Hematopoietic multipotent progenitor cell (in vitro differentiated cells): ENCODE data around the gene SLBP. TPM values are rescaled to one million over a fixed set of nuclear protein-coding genes. Genes with fewer than 3 reads are reported as not detected.

Source experiments
- DNase-seq, 3 donors: peaks; one replicate each; pipeline ENCODE4 v3.0.0-alpha.2; 2011 to 2015; ENCODE audit warnings: low read depth in 2 of 3, low spot score in 2 of 3
- total RNA-seq: library from RNA; depleted of rRNA; stranded (reverse); fragments of >200 nt; gene quantifications from one replicate; pipeline ENCODE4 v1.2.3, GENCODE V29; 2012

Gene SLBP
- total RNA-seq = 39.0 TPM

DNA sequence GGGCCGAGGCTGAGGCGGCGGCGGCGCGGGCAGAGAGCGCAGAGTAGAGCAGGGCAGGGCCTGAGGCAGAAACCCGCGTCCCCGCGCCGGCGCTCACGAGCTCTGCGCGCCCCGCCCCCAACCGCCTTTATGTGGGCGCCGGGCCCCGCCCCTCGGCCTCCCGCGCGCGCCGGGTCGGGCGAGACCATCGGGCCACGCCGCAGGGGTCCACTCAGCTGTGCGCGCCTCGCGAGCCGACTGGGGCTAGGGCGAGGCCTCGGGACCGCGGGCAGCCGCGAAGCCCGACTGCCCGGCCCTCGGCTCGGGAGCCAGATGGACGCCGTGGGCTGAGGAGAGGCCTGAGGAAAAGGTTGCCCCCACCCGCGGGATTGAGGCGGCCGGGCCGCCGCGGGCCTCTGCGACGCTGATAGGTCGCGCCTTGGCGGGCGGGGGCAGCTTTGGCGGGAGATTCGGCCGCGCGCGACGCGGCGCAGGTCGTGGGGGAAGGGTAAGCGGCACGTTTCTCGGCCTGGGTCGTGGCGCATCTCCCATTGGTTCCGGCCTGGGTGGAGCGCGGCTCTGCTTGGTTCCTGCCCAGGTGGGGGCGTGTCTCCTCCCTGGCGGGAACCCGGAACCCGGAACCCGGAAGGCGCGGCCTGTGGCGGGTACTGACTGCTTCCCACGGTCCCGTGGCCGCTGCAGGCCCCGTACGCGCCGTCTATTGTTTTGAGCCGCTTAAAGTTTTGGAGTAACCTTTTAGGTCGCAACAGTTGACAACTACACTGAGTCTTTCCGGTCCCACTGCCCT is at the start of gene SLBP:
TSS of gene SLBP (minus strand) at position 104 of the 787 bp plus-strand sequence. CDS start 131 bp downstream, outside the sequence.
- DNase-seq = peak; percentile 96 to 98 (median 97)

DNA sequence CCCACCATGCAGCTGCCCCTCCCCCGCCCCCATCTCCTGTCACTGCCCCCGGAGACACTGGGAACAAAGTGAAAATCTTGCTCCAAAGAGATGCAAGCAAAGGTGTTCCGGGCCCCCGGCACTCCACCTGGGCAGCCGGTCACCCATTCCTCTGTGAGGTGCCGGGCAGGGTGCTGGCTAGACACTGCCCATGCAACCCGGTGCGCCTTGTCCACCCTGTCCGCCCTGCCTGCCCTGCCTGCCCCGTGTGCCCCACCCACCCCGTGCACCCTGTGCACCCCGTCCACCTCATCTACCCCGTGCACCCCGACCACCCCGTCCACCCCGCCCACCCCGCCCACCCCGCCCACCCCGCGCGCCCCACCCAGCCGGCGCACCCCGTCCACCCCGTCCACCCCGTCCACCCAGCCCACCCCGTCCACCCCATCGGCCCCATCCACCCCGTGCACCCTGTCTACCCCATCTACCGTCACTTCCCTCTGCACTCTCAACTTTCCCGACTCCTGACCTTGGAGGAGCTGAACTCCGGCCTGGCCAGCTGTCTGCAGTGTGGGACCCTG is 49.1 kb upstream of the SLBP start:
- DNase-seq = no peak

DNA sequence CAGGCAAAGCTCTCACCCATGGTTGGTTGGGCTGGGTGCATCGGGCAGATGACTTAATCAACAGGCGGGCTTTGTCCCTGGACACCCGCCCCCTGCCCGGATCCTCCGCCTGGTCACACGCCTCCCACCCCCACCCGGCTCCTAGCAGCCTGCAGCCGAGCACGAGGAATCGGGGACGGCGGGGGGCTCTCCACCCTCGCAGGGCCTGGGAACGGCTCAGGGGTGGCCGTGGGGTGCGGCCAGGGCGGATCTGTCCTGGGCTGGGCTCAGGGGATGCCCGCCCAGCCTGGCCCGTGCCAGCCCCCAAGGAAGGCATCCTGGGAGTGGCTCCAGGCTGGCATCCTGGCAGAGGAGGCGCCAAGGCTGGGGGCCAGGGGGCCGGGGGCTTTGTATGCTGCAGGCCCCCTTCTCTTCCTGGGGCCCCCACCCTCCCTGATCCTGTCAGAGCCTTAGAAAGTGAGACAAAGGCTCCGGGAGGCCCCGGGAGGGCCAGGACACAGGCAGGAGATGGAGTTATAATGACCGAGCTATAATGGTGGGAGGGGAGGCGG is 48.5 kb upstream of the SLBP start:
- no peak for DNase-seq

DNA sequence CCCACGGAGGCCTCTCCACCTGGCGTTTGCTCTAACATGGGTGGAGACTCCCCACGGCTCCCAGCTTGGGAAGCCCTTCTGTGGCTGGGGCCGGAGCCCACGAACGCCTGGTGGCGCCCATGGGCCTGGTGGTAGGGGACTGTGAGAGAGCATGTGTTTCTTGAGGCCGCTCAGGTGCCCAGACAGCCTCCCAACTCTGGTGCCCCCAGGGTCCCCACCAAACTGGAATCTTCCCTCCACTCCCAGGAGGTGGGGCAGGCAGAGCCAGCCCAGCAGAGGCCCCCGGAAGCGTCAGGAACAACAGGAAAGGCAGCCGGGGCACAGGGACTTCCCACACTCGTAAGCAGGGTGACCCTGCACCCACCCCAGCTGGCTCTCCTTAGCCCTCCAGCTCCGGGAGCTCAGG is 47.7 kb upstream of the SLBP start:
- no peak for DNase-seq

DNA sequence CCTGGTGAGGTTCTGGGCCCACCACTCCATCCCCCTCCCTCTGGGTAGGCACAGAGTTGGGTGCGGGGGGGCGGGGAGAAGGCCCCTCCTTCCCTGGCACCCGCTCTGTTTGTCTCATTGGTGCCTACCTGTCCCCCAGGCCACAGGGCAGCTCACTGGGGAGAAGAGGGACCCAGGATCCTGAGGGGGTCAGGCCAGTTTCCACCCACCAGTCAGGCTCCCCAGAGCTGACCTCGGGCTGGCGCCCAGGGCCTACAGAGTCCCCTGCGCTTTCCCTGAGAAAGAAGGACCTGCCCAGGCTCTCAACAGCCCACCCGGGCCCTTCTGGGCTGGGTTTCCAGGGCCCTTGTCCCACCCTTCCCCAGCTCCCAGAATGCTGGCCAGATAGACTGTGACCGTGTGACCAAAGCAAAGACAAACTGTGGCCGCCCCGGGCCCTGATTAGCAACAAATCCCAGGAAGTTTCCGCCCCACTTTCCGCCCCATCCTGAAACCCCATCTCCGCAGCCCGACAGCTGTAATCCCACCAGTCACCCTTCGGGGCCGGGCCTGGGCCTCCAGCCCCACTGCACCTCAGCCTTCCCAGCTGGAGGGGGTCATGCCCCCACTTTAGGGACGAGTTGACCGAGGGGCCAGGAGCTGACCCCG is 47.2 kb upstream of the SLBP start:
- DNase-seq = no peak

DNA sequence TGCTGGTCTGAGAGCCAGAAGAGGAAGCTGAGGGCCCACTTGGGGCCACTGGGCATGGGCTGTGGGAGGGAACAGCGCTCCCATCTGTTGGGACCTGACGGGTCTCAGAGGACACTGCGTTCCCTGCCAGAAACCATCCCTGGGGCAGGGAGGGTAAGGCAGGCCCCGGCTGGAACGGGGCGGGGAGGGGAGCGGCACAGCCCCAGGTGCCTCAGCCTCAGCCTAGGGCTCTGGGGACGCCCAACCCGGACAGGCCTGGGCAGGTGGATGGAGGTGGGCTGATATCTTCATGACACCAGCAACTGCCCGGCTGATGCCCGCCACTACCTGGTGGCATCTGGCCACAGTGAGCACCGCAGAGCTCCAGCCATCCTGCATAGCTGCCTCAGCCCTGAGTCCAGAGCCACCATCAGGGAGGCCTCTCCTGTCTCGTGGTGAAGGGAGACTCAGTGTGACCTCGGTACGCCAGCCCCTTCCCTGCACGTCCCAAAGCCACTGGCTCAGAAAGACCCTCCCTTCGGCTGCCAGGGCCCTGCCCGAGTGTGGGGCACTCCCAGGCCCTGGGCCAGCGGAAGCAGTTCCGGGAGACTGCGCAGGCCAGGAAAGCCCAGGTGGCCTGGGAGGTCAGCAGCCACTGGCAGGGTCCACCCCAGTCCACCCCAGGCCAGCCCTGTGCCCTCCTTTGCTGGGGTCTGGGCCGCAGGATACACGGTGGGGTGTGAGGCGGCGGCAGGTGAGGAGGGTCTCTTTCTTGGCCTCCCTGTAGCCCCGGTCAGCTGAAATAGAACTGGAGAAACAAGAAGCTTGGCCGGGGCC is 46.4 kb upstream of the SLBP start:
- DNase-seq = no peak

DNA sequence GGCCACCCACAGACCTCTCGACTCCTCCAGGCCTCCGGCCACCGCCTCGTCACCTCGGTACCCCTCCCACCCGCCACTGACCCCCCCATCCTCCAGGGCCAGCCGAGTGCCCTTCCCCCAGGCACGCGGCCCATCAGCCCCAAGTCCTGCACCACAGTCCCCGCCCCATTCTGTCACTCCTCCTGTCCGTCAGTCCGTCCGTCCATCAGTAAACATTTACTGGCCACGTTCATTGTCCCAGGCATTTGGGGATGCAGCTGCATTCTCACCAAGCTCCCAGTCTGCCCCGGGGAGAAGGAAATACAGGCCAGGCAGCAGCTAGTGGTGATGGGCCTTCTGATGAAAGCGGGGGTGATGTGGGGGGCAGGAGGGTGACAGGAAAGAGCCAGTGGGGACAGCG is 45.7 kb upstream of the SLBP start:
- no peak for DNase-seq

DNA sequence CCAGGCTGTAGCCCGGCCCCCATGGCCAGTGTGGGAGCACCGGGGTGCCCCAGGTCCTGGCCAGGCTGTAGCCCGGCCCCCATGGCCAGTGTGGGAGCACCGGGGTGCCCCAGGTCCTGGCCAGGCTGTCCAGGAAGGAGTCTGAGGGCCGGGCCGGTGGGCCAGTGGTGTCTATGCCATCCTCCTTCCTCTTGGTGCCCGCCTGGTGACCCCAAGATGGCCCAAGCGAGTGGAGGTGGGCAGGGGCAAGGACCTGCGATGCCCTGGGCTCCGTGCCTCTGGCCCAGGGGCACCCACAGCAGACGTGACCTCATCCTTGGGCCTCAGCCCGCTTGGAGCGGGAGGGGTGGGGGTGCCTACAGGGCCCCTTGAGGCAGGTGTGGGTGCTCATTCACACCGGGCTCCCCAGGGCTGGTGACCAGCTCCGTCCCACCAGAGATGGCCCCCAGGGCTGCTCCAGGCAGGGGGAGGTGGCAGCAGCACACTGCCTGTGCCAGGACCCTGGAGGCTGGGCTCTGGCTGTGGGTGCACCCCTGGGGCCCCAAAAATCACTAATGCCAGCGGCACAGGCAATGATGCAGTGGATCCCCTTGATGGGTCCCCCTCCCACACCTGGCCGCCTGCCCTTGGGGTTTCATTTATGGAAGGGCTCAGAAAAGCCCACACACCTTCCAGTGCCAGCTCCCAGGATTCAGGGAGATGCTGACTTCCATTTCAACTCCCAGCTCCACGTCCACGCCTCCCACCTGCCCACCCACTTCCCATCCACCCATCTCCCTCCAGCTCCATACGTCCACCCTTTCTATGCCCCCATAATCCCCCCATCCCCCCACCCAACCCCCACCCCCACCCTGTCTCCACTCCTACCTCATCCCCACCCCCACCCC is 45.0 kb upstream of the SLBP start:
- DNase-seq = no peak

DNA sequence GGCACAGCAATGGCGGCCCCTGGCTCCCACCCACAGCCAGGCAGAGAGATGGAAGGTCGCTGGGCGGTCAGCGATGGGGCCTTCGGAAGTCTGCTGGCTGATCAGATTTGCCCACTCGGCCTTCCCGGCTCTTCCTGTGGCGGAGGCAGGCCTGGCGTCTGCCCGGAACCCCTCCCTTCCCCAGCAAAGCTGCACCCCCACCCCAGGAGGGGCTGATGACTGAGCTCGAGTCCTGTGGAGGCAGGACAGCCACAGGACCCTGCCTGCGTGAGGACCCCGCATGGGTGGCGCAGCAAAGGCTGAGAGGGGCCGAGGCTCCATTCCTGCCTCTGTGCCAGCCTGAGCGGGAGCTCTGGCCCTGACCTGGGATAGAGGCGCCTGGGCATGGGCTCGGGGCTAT is 44.0 kb upstream of the SLBP start:
- no peak for DNase-seq

DNA sequence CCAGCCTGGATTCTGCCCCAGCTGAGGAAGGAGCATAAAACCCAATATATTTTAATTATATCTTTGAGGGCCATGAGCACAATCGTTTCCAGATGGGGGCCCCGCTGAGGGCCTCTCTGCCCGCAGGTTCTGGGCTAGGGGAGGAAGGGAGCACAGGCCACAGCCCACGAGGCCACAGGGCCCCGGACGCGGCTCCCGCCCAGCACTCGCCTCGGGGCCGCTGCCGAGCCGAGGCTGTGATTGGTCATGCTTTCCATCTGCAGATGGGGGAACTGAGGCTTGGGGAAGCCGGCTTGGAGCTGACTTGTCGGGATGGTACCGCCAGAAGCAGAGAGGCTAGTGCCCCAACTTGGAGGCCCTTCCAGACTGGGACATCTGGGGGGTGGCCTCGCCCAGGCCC is 43.2 kb upstream of the SLBP start:
- DNase-seq = no peak

DNA sequence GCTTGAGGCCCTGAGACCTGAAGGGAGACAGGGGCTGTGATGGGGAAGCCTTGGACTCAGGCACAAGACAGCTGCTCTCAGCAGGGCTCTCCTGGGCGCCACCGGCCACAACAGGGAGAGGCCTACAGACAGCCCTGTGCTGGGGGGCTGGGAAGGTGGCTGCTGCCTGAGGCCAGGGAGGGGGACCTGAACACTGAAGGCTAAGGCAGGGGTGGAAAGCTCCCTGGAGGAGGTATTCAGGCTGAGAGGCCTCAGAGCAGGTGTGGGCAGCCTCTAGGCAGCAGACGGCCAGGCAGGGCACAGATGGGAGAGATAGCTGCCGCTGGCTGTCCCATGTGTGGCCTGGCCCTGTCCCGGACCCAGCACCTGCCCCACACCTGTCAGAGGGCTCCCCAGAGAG is 42.2 kb upstream of the SLBP start:
- no peak for DNase-seq

DNA sequence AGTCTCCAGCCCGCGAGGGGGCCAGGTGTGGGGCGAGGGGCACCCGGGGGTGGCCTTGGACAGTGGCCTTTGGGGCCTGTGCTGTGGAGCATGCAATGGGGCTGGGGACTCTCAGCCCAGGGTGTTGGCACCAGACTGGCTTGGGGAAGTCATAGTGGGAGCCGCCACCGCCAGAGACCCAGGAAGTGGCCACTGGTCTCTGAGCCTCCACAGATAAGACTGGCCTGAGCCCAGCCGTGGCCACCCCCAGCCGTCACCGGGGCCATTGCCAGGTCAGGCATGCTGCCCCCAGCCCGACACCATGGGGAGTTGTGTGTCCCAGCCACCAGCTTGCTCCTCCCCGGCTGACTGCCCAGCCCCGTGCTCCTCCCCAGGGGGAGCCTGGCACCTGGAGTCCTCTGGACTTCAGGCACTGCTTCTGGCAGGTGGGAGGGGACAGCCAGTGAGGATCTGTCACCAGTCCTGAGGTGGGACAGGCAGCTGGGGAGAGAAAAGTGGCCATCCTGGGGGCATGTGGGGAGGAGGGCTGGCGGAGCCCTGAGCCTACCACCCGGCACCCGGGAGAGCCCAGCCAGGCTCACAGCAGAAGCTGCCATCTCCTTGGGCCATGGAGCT is 41.7 kb upstream of the SLBP start:
- DNase-seq = no peak

DNA sequence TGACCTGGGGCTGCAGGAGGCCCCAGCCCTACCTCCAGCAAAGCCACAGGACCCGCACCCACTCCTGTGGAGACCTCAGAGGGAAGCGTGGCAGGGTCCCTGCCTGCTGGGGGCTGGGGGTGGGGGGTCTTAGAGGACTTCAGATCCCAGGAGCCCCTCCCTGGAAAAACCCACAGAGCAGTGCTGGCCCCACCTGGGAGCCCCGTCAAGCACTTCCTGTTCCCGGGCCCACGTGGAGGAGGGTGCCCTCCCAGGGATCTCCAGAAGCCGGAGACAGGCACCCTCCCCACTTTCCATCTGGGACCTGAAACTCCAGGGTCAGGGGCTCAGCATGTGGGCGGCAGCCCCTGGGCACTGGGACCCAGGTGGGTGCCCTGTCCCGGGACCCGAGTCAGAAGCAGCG is 41.2 kb upstream of the SLBP start:
- DNase-seq = no peak

DNA sequence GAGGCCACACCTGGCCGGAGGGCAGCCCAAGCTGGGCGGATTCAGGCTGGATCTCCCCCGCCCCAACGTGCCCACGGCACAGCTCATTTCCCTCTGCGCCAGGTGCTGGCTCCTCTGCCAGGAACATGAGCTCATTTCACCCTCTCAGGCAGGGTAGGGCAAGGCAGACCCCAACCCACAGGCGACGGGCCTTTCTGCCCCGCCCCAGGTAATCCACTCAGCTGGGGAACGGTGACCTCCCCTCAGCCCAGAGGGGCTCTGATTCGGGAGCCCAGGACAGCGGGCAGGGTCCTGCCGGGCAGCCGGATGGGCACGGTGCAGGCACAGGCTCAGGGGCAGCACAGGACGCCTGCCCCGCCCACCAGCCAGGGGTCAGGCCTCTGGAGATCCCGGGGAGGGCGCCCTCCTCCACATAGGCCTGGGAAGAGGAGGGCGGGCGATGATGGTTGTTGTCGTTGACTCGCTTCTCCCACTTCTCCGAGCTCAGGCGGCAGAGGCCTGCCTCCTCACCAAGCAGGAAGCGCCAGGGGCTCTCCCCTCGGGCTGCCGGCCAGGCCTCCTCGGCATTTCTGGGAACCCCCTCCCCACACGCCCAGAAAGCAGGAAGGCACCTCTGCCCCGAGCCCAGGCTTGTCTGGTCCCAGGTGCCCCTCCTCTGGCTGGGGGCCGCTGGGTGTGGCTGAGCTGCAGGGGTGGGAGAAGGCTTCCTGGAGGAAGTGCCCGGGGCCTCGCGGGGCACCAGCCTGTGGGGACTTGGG is 40.3 kb upstream of the SLBP start:
- peak in 1 of 3 donors; percentile 40 for DNase-seq

DNA sequence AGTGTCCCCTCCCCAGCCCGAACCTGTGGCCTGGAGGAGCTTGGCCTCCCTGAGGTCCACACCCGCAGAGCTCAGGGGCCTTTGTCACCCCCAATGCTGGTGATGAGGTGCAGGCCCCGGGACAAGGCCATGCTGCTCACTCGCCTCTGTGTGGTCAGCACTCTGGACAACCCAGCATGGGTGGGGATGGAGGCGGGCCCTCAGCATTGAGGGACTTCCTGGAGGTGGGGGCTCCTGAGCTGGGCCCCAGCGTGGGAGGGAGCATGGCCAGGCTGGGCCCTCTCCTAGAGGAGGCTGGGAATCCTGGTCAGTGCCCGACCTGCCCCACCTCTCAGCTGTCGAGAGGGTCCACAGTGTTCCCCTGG is 39.8 kb upstream of the SLBP start:
- DNase-seq = no peak

DNA sequence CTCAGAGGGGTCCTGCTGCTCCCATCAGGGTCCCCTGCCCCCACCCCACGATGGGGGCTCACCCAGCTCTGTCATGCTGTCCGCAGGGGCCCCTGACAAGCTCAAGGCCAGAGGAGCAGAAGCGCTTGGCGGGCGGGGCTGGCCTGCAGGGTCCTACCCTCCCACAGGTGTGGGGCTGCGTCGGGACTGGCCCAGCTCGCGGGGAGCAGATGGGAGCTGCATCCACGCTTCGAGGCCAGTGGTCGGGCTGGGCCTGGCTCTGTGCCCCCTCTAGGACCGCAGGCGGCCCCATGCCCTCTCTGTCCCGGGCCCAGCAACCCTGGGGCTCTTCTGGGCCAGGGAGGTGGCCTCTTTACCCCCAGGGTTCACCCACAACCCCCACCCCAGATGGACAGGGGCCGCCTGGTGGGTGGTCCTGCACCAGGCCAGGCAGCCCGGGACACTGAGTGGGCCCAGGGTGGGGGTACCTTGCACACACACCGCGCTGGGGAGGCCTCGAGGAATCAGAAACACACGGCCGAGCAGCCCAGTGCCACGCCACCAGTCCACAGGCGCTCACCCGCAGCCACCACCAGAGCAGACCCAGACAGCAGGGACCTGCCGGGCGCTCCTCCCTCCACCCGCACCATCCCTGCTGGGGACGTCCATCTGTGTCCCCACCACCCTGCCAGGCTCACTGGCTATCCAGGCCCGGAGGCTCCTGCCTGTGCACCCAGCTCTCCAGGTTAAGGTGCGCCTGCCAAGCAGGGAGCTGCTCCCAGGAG is 39.2 kb upstream of the SLBP start:
- no peak for DNase-seq

DNA sequence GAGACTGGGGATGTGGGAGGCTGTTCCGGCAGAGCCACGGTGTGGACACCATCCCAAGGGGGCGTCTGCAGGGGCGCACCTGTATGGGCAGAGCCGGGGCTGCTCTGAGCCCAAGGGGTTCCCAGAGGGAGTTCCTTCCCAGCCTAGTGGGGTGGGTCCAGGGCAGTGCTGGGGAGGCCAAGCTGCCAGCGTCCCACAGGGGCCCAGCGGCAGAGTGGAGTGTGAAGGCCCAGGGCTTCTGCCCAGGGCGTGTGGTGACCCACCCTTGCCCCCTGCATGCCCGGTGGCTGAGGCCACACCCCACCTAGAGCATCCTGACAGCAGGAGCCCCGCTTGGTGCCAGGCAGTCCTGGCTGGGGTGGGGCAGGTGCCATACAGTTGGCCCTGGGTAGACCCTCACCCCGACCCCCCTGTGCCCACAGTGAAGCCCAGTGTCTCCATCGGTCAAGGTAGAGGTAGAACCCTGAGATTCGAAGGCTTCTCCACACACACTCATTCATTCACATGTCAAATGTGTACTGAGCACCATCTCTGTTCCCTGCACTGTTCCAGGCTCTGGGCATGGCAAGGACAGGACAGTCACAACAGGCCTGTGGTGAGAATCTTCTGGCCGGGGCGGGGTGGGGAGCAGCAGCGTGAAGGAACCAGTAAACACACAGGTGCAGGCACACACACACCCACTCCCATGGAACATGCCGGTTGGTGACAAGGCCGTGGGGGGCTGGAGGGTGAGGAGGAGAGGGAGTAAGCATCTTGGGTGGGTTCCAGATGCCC is 38.4 kb upstream of the SLBP start:
- DNase-seq = no peak
